ENCODE data around the gene TMPRSS9.

GRCh38 chr19:2409352-2409912 is 49.4 kb downstream of the TMPRSS9 start:
- TF ChIP-seq CTCF (optimal IDR thresholded peaks at IDR 0.05 in 1 of 3, IDR thresholded peaks at IDR 0.05 in 1 of 3, conservative IDR thresholded peaks at IDR 0.05 in 1 of 3; ENCODE audit: extremely low read depth in 1 of 3, insufficient read depth in 2 of 3, low read length in 3 of 3) (no peak), EZH2 (IDR thresholded peaks at IDR 0.05; ENCODE audit: low read length) (no peak)
